Stimulated activated naive CD8-positive, alpha-beta T cell treated with anti-CD3 and anti-CD28 coated beads, Interleukin-15, amount 100 ng/mL, for 72 hours (primary cell): ENCODE measurements around the gene BAG5.
"Not testable (repeated sequence)": the region's sequence is repeated elsewhere in the genome, so short reads cannot be mapped to it uniquely, and the experiment has no call there.

ENCODE experiments used
- ATAC-seq: fragments of 150-1000 bp; cut with Tn5 transposase; 2 replicates; pipeline ENCODE4 v1.10.0; 2021; ENCODE audit warnings: mild to moderate bottlenecking, moderate library complexity
- DNase-seq, 2 donors: peaks; one replicate each; pipeline ENCODE4 v3.0.0; 2021 to 2022
- H3K27ac Mint-ChIP-seq, 2 donors: one replicate each; pipeline ENCODE4 v1.8.0; 2022; ENCODE audit warnings: mild to moderate bottlenecking in 2 of 2, mixed read lengths in 2 of 2, moderate library complexity in 2 of 2
- H3K27me3 Mint-ChIP-seq: one replicate; pipeline ENCODE4 v1.8.0; 2022; ENCODE audit warnings: mixed read lengths
- H3K4me1 Mint-ChIP-seq: one replicate; pipeline ENCODE4 v1.8.0; 2022; ENCODE audit warnings: mild to moderate bottlenecking, mixed read lengths
- H3K4me3 Mint-ChIP-seq, 2 donors: one replicate each; pipeline ENCODE4 v1.8.0; 2022; ENCODE audit warnings: mild to moderate bottlenecking in 2 of 2, mixed read lengths in 2 of 2, moderate library complexity in 1 of 2
- H3K9me3 Mint-ChIP-seq, 2 donors: one replicate each; pipeline ENCODE4 v1.8.0; 2022; ENCODE audit warnings: mixed read lengths in 2 of 2

The BAG5 gene

GRCh38 chr14:103562429-103563225 is at the start of gene BAG5, which contains the start of gene COA8:
Gene BAG5 (minus strand): TSS chr14:103562657. CDS start chr14:103561164, 1,493 bp downstream.
Gene COA8 (plus strand): TSS chr14:103562960. CDS start chr14:103563002, 42 bp downstream.
- H3K27me3 Mint-ChIP-seq, result no peaks in the 10 kb centered on the region
- peak within 1 kb of the TSS; percentile 96 to 98 for H3K4me3 Mint-ChIP-seq
- DNase-seq, result peak; percentile 88 to 90
- ATAC-seq, result peak; percentile 89
- H3K27ac Mint-ChIP-seq, result peak within 1 kb of the TSS; percentile 94 to 96
- peaks cover 66% of the 10 kb centered on the region for H3K4me1 Mint-ChIP-seq
- H3K9me3 Mint-ChIP-seq, result no peaks in the 10 kb centered on the region

- DNase-seq (no peak), ATAC-seq (no peak)
- H3K4me1 Mint-ChIP-seq, result peaks cover 21% of the 10 kb centered on the region
- H3K27me3 Mint-ChIP-seq, result peaks cover 51% of the 10 kb centered on the region
- H3K4me3 Mint-ChIP-seq, result no peak overlapping the region
- H3K27ac Mint-ChIP-seq, result no peak overlapping the region
- H3K9me3 Mint-ChIP-seq, result peaks cover 8 to 12% of the 10 kb centered on the region in 2 donors
These were observed 48.8 kb upstream of the BAG5 start for GRCh38 chr14:103611215-103611614.

GRCh38 chr14:103609081-103609480 is 46.6 kb upstream of the BAG5 start:
- H3K4me3 Mint-ChIP-seq, ATAC-seq, DNase-seq, H3K27ac Mint-ChIP-seq: not testable (repeated sequence)
- Mint-ChIP-seq H3K27me3 (peaks cover 51% of the 10 kb centered on the region), H3K4me1 (peaks cover 21% of the 10 kb centered on the region), H3K9me3 (peaks cover 8 to 12% of the 10 kb centered on the region in 2 donors)

GRCh38 chr14:103607822-103608221 is 45.4 kb upstream of the BAG5 start:
- H3K4me3 Mint-ChIP-seq, result peak overlapping the region; percentile 69 to 81
- ATAC-seq (peak; percentile 19), DNase-seq (no peak)
- H3K27me3 Mint-ChIP-seq, result peaks cover 51% of the 10 kb centered on the region
- H3K27ac Mint-ChIP-seq, result peak overlapping the region; percentile 40 to 60
- peaks cover 21% of the 10 kb centered on the region for H3K4me1 Mint-ChIP-seq
- peaks cover 8 to 12% of the 10 kb centered on the region in 2 donors for H3K9me3 Mint-ChIP-seq

- ATAC-seq (peak; percentile 90), DNase-seq (peak; percentile 43 to 72)
- Mint-ChIP-seq H3K4me1 (peaks cover 21% of the 10 kb centered on the region), H3K27me3 (peaks cover 51% of the 10 kb centered on the region), H3K27ac (peak overlapping the region in 1 of 2 donors; percentile 75), H3K4me3 (peak overlapping the region; percentile 69 to 81), H3K9me3 (peaks cover 8 to 12% of the 10 kb centered on the region in 2 donors)
These were observed 44.7 kb upstream of the BAG5 start for GRCh38 chr14:103606963-103607668.

- DNase-seq (no peak), ATAC-seq (no peak)
- Mint-ChIP-seq H3K4me3 (no peak overlapping the region), H3K27ac (no peak overlapping the region), H3K9me3 (no peaks in the 10 kb centered on the region), H3K27me3 (peaks cover 34% of the 10 kb centered on the region), H3K4me1 (peaks cover 21% of the 10 kb centered on the region)
These were observed 42.2 kb upstream of the BAG5 start for GRCh38 chr14:103604620-103605019.

GRCh38 chr14:103600503-103600902 is 38.0 kb upstream of the BAG5 start:
- Mint-ChIP-seq H3K27me3 (no peaks in the 10 kb centered on the region), H3K4me3 (no peak overlapping the region), H3K9me3 (no peaks in the 10 kb centered on the region), H3K27ac (no peak overlapping the region), H3K4me1 (no peaks in the 10 kb centered on the region)
- no peak for DNase-seq
- no peak for ATAC-seq

GRCh38 chr14:103597623-103598377 is 35.3 kb upstream of the BAG5 start:
- ATAC-seq (no peak), DNase-seq (no peak)
- H3K9me3 Mint-ChIP-seq, result no peaks in the 10 kb centered on the region
- no peak overlapping the region for H3K4me3 Mint-ChIP-seq
- no peak overlapping the region for H3K27ac Mint-ChIP-seq
- no peaks in the 10 kb centered on the region for H3K27me3 Mint-ChIP-seq
- H3K4me1 Mint-ChIP-seq, result no peaks in the 10 kb centered on the region

- DNase-seq (no peak), ATAC-seq (no peak)
- Mint-ChIP-seq H3K4me1 (no peaks in the 10 kb centered on the region), H3K27ac (no peak overlapping the region), H3K9me3 (no peaks in the 10 kb centered on the region), H3K4me3 (no peak overlapping the region), H3K27me3 (no peaks in the 10 kb centered on the region)
These were observed 31.8 kb upstream of the BAG5 start for GRCh38 chr14:103594265-103594664.

GRCh38 chr14:103593577-103593976 is 31.1 kb upstream of the BAG5 start:
- no peak overlapping the region for H3K4me3 Mint-ChIP-seq
- no peaks in the 10 kb centered on the region for H3K9me3 Mint-ChIP-seq
- H3K27me3 Mint-ChIP-seq, result no peaks in the 10 kb centered on the region
- no peak for DNase-seq
- no peak overlapping the region for H3K27ac Mint-ChIP-seq
- H3K4me1 Mint-ChIP-seq, result no peaks in the 10 kb centered on the region
- ATAC-seq, result peak; percentile 69

GRCh38 chr14:103584326-103584915 is 22.0 kb upstream of the BAG5 start:
- H3K4me3 Mint-ChIP-seq, result no peak overlapping the region
- no peak overlapping the region for H3K27ac Mint-ChIP-seq
- ATAC-seq (no peak), DNase-seq (no peak)
- H3K4me1 Mint-ChIP-seq, result no peaks in the 10 kb centered on the region
- H3K9me3 Mint-ChIP-seq, result no peaks in the 10 kb centered on the region
- no peaks in the 10 kb centered on the region for H3K27me3 Mint-ChIP-seq

- no peak overlapping the region for H3K27ac Mint-ChIP-seq
- ATAC-seq (no peak), DNase-seq (no peak)
- no peaks in the 10 kb centered on the region for H3K4me1 Mint-ChIP-seq
- H3K27me3 Mint-ChIP-seq, result no peaks in the 10 kb centered on the region
- H3K9me3 Mint-ChIP-seq, result no peaks in the 10 kb centered on the region
- no peak overlapping the region for H3K4me3 Mint-ChIP-seq
These were observed 19.7 kb upstream of the BAG5 start for GRCh38 chr14:103581954-103582703.

- H3K4me3 Mint-ChIP-seq, result no peak overlapping the region
- H3K27me3 Mint-ChIP-seq, result no peaks in the 10 kb centered on the region
- no peak for DNase-seq
- H3K4me1 Mint-ChIP-seq, result no peaks in the 10 kb centered on the region
- H3K9me3 Mint-ChIP-seq, result no peaks in the 10 kb centered on the region
- no peak overlapping the region for H3K27ac Mint-ChIP-seq
- no peak for ATAC-seq
These were observed 18.7 kb upstream of the BAG5 start for GRCh38 chr14:103581206-103581605.

- H3K27ac Mint-ChIP-seq, result no peak overlapping the region
- DNase-seq (no peak), ATAC-seq (no peak)
- H3K9me3 Mint-ChIP-seq, result no peaks in the 10 kb centered on the region
- H3K27me3 Mint-ChIP-seq, result no peaks in the 10 kb centered on the region
- no peaks in the 10 kb centered on the region for H3K4me1 Mint-ChIP-seq
- H3K4me3 Mint-ChIP-seq, result no peak overlapping the region
These were observed 16.1 kb upstream of the BAG5 start for GRCh38 chr14:103578401-103579075.
